ENCODE measurements around the gene MRPL16.
"Not testable (repeated sequence)": the region's sequence is repeated elsewhere in the genome, so short reads cannot be mapped to it uniquely, and the experiment has no call there.

MRPL16 gene

GRCh38 chr11:59794417-59794816 lies 16.2 kb downstream of the MRPL16 start:
- Histone ChIP-seq H3K27ac (ENCODE audit: insufficient read depth, low read length, poor library complexity, severe bottlenecking) (no peak overlapping the region), H3K27me3 (replicated peaks; ENCODE audit: control insufficient read depth, insufficient read depth, low read length, poor library complexity, severe bottlenecking) (no peaks in the 10 kb centered on the region), H3K4me3 (ENCODE audit: insufficient read depth, low read depth, low read length, poor library complexity, severe bottlenecking) (no peak overlapping the region), H3K4me1 (ENCODE audit: control insufficient read depth, insufficient read depth, low read length, poor library complexity, severe bottlenecking) (no peaks in the 10 kb centered on the region), H3K9me3 (ENCODE audit: control insufficient read depth, low read length) (no peaks in the 10 kb centered on the region), H3K36me3 (ENCODE audit: control insufficient read depth, insufficient read depth, low read length) (peaks cover 8% of the 10 kb centered on the region)
- DNase-seq = no peak

GRCh38 chr11:59792507-59792906 lies 18.1 kb downstream of the MRPL16 start:
- Histone ChIP-seq H3K9me3 (ENCODE audit: control insufficient read depth, low read length) (no peaks in the 10 kb centered on the region), H3K4me1 (ENCODE audit: control insufficient read depth, insufficient read depth, low read length, poor library complexity, severe bottlenecking) (no peaks in the 10 kb centered on the region), H3K4me3 (ENCODE audit: insufficient read depth, low read depth, low read length, poor library complexity, severe bottlenecking) (no peak overlapping the region), H3K27me3 (replicated peaks; ENCODE audit: control insufficient read depth, insufficient read depth, low read length, poor library complexity, severe bottlenecking) (no peaks in the 10 kb centered on the region), H3K27ac (ENCODE audit: insufficient read depth, low read length, poor library complexity, severe bottlenecking) (no peak overlapping the region), H3K36me3 (ENCODE audit: control insufficient read depth, insufficient read depth, low read length) (peaks cover 8% of the 10 kb centered on the region)
- DNase-seq = no peak

GRCh38 chr11:59791639-59792038 lies 18.9 kb downstream of the MRPL16 start:
- Histone ChIP-seq H3K4me1 (ENCODE audit: control insufficient read depth, insufficient read depth, low read length, poor library complexity, severe bottlenecking) (no peaks in the 10 kb centered on the region), H3K27ac (ENCODE audit: insufficient read depth, low read length, poor library complexity, severe bottlenecking) (no peak overlapping the region), H3K9me3 (ENCODE audit: control insufficient read depth, low read length) (no peaks in the 10 kb centered on the region), H3K36me3 (ENCODE audit: control insufficient read depth, insufficient read depth, low read length) (peaks cover 8% of the 10 kb centered on the region), H3K4me3 (ENCODE audit: insufficient read depth, low read depth, low read length, poor library complexity, severe bottlenecking) (no peak overlapping the region), H3K27me3 (replicated peaks; ENCODE audit: control insufficient read depth, insufficient read depth, low read length, poor library complexity, severe bottlenecking) (no peaks in the 10 kb centered on the region)
- no peak for DNase-seq

- Histone ChIP-seq H3K4me3 (ENCODE audit: insufficient read depth, low read depth, low read length, poor library complexity, severe bottlenecking) (no peak overlapping the region), H3K4me1 (ENCODE audit: control insufficient read depth, insufficient read depth, low read length, poor library complexity, severe bottlenecking) (no peaks in the 10 kb centered on the region), H3K36me3 (ENCODE audit: control insufficient read depth, insufficient read depth, low read length) (peaks cover 3% of the 10 kb centered on the region), H3K27me3 (replicated peaks; ENCODE audit: control insufficient read depth, insufficient read depth, low read length, poor library complexity, severe bottlenecking) (no peaks in the 10 kb centered on the region), H3K9me3 (ENCODE audit: control insufficient read depth, low read length) (no peaks in the 10 kb centered on the region), H3K27ac (ENCODE audit: insufficient read depth, low read length, poor library complexity, severe bottlenecking) (no peak overlapping the region)
- no peak for DNase-seq
Measured at GRCh38 chr11:59787816-59788215, 22.8 kb downstream of the MRPL16 start.

- no peak for DNase-seq
- H3K9me3 ChIP-seq (ENCODE audit: control insufficient read depth, low read length) = no peaks in the 10 kb centered on the region
- H3K4me3 ChIP-seq (ENCODE audit: insufficient read depth, low read depth, low read length, poor library complexity, severe bottlenecking) = no peak overlapping the region
- no peak overlapping the region for H3K27ac ChIP-seq (ENCODE audit: insufficient read depth, low read length, poor library complexity, severe bottlenecking)
- no peaks in the 10 kb centered on the region for H3K36me3 ChIP-seq (ENCODE audit: control insufficient read depth, insufficient read depth, low read length)
- H3K4me1 ChIP-seq (ENCODE audit: control insufficient read depth, insufficient read depth, low read length, poor library complexity, severe bottlenecking) = no peaks in the 10 kb centered on the region
- no peaks in the 10 kb centered on the region for H3K27me3 ChIP-seq (replicated peaks; ENCODE audit: control insufficient read depth, insufficient read depth, low read length, poor library complexity, severe bottlenecking)
Measured at GRCh38 chr11:59787255-59787588, 23.4 kb downstream of the MRPL16 start.

GRCh38 chr11:59785818-59786217 lies 24.8 kb downstream of the MRPL16 start:
- no peaks in the 10 kb centered on the region for H3K27me3 ChIP-seq (replicated peaks; ENCODE audit: control insufficient read depth, insufficient read depth, low read length, poor library complexity, severe bottlenecking)

GRCh38 chr11:59784441-59784840 lies 26.1 kb downstream of the MRPL16 start:
- H3K27ac ChIP-seq (ENCODE audit: insufficient read depth, low read length, poor library complexity, severe bottlenecking); H3K36me3 ChIP-seq (ENCODE audit: control insufficient read depth, insufficient read depth, low read length); H3K4me3 ChIP-seq (ENCODE audit: insufficient read depth, low read depth, low read length, poor library complexity, severe bottlenecking); H3K9me3 ChIP-seq (ENCODE audit: control insufficient read depth, low read length); DNase-seq; H3K27me3 ChIP-seq (replicated peaks; ENCODE audit: control insufficient read depth, insufficient read depth, low read length, poor library complexity, severe bottlenecking); H3K4me1 ChIP-seq (ENCODE audit: control insufficient read depth, insufficient read depth, low read length, poor library complexity, severe bottlenecking): not testable (repeated sequence)

More at GRCh38 chr11:59785818-59786217, 24.8 kb downstream of the MRPL16 start:
- Histone ChIP-seq H3K36me3 (ENCODE audit: control insufficient read depth, insufficient read depth, low read length) (no peaks in the 10 kb centered on the region), H3K4me3 (ENCODE audit: insufficient read depth, low read depth, low read length, poor library complexity, severe bottlenecking) (no peak overlapping the region), H3K4me1 (ENCODE audit: control insufficient read depth, insufficient read depth, low read length, poor library complexity, severe bottlenecking) (no peaks in the 10 kb centered on the region), H3K9me3 (ENCODE audit: control insufficient read depth, low read length) (no peaks in the 10 kb centered on the region), H3K27ac (ENCODE audit: insufficient read depth, low read length, poor library complexity, severe bottlenecking) (no peak overlapping the region)
- no peak for DNase-seq

GRCh38 chr11:59783632-59784090 lies 26.9 kb downstream of the MRPL16 start:
- Histone ChIP-seq H3K27ac (ENCODE audit: insufficient read depth, low read length, poor library complexity, severe bottlenecking) (no peak overlapping the region), H3K4me3 (ENCODE audit: insufficient read depth, low read depth, low read length, poor library complexity, severe bottlenecking) (no peak overlapping the region)

GRCh38 chr11:59782080-59782479 lies 28.5 kb downstream of the MRPL16 start:
- H3K36me3 ChIP-seq (ENCODE audit: control insufficient read depth, insufficient read depth, low read length) = no peaks in the 10 kb centered on the region
- H3K27ac ChIP-seq (ENCODE audit: insufficient read depth, low read length, poor library complexity, severe bottlenecking) = no peak overlapping the region
- no peaks in the 10 kb centered on the region for H3K27me3 ChIP-seq (replicated peaks; ENCODE audit: control insufficient read depth, insufficient read depth, low read length, poor library complexity, severe bottlenecking)
- no peak overlapping the region for H3K4me3 ChIP-seq (ENCODE audit: insufficient read depth, low read depth, low read length, poor library complexity, severe bottlenecking)
- DNase-seq = no peak
- no peaks in the 10 kb centered on the region for H3K4me1 ChIP-seq (ENCODE audit: control insufficient read depth, insufficient read depth, low read length, poor library complexity, severe bottlenecking)
- H3K9me3 ChIP-seq (ENCODE audit: control insufficient read depth, low read length) = no peaks in the 10 kb centered on the region

More at GRCh38 chr11:59783632-59784090, 26.9 kb downstream of the MRPL16 start:
- H3K9me3 ChIP-seq (ENCODE audit: control insufficient read depth, low read length) = no peaks in the 10 kb centered on the region
- DNase-seq = no peak
- no peaks in the 10 kb centered on the region for H3K36me3 ChIP-seq (ENCODE audit: control insufficient read depth, insufficient read depth, low read length)
- no peaks in the 10 kb centered on the region for H3K4me1 ChIP-seq (ENCODE audit: control insufficient read depth, insufficient read depth, low read length, poor library complexity, severe bottlenecking)
- H3K27me3 ChIP-seq (replicated peaks; ENCODE audit: control insufficient read depth, insufficient read depth, low read length, poor library complexity, severe bottlenecking) = no peaks in the 10 kb centered on the region

- Histone ChIP-seq H3K4me3 (ENCODE audit: insufficient read depth, low read depth, low read length, poor library complexity, severe bottlenecking) (no peak overlapping the region), H3K4me1 (ENCODE audit: control insufficient read depth, insufficient read depth, low read length, poor library complexity, severe bottlenecking) (no peaks in the 10 kb centered on the region), H3K9me3 (ENCODE audit: control insufficient read depth, low read length) (no peaks in the 10 kb centered on the region), H3K27me3 (replicated peaks; ENCODE audit: control insufficient read depth, insufficient read depth, low read length, poor library complexity, severe bottlenecking) (no peaks in the 10 kb centered on the region), H3K27ac (ENCODE audit: insufficient read depth, low read length, poor library complexity, severe bottlenecking) (no peak overlapping the region), H3K36me3 (ENCODE audit: control insufficient read depth, insufficient read depth, low read length) (peaks cover 4% of the 10 kb centered on the region)
- no peak for DNase-seq
Measured at GRCh38 chr11:59779487-59779886, 31.1 kb downstream of the MRPL16 start.

- H3K27ac ChIP-seq (ENCODE audit: insufficient read depth, low read length, poor library complexity, severe bottlenecking) = no peak overlapping the region
- H3K4me1 ChIP-seq (ENCODE audit: control insufficient read depth, insufficient read depth, low read length, poor library complexity, severe bottlenecking) = no peaks in the 10 kb centered on the region
- H3K36me3 ChIP-seq (ENCODE audit: control insufficient read depth, insufficient read depth, low read length) = peaks cover 4% of the 10 kb centered on the region
- no peaks in the 10 kb centered on the region for H3K27me3 ChIP-seq (replicated peaks; ENCODE audit: control insufficient read depth, insufficient read depth, low read length, poor library complexity, severe bottlenecking)
- DNase-seq = no peak
- H3K4me3 ChIP-seq (ENCODE audit: insufficient read depth, low read depth, low read length, poor library complexity, severe bottlenecking) = no peak overlapping the region
- no peaks in the 10 kb centered on the region for H3K9me3 ChIP-seq (ENCODE audit: control insufficient read depth, low read length)
Measured at GRCh38 chr11:59778122-59778521, 32.5 kb downstream of the MRPL16 start.

Data from effector memory CD4-positive, alpha-beta T cell (primary cell).